ENCODE results near the gene FLVCR2.
A peak's percentile ranks its signal among the peaks of the same experiment; 100 is the strongest.

Gene FLVCR2, protein sequence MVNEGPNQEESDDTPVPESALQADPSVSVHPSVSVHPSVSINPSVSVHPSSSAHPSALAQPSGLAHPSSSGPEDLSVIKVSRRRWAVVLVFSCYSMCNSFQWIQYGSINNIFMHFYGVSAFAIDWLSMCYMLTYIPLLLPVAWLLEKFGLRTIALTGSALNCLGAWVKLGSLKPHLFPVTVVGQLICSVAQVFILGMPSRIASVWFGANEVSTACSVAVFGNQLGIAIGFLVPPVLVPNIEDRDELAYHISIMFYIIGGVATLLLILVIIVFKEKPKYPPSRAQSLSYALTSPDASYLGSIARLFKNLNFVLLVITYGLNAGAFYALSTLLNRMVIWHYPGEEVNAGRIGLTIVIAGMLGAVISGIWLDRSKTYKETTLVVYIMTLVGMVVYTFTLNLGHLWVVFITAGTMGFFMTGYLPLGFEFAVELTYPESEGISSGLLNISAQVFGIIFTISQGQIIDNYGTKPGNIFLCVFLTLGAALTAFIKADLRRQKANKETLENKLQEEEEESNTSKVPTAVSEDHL

DNA sequence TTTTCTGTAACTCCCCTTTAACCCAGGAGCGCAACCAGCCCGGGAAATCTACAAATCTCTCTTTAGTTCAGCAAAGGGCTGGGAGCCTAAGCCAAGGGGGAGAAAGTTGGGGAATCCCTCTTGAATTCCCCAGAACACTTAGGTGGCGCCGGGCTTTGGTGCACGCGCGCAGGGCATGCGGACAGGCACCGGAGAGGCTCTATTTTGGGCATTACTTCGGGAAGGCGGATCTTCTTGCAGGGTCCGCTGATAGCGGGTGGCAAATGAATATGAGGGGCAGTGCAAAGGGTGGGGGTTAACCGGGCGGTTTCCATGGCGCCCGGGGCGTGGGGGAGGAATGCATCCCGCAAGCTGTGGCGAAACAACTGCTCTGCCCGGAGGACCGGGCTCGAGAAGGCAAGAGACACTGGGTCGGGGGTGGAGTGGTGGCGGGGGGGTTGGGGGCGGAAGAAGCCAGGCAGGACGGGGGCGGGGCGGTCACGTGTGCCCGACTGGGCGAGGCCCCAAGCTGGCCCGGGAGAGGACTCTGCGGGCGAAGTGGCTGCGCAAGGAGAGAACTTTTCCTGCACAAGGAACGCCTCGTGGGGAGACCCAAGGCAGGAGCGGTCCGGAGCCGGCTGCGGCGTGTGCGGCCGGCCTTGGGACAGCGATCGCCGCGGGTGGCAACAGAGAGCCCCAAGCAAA lies at the start of gene FLVCR2:
FLVCR2 (plus strand) TSS at position 519 of the 684 bp plus-strand sequence. CDS start 353 bp downstream, outside the sequence.
- FAIRE-seq: peak; percentile 40

GRCh38 chr14:75531256-75531655 lies 47.2 kb upstream of the FLVCR2 start:
- DNase-seq (ENCODE audit: insufficient read length, low spot score) (no peak), FAIRE-seq (no peak)

More for the DNA sequence above, at the start of gene FLVCR2:
- DNase-seq (ENCODE audit: insufficient read length, low spot score): peak; percentile 56

DNA sequence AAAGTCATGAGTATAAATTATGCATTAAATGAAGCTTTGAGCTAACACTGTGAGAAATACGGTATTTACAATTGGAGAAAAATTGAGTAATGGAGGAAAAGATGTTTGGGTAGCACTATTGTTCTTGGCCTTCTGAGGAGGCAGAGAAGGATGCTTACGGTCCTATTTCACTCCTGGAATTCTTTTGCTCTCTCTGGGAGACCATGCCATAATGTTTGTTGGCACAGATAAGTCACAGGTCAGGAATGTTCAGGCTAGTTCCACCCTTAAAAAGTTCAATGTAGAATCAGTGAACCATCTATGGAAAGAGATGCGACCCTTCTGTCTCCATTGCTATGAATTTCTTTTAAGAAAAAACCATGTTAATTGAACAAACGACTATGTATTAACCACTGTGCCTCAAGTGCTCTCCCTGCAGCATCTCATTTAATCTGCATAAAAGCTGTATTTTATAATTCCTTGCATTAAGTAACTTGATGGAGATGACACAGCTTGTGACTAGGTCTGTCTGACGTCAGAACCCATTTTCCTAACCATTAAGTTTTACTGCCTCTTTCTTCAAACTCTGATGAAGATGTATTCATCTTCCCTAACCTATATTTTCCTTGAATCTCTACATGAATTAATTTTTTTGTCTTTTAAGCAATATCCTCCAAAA lies 46.6 kb upstream of the FLVCR2 start:
- FAIRE-seq (no peak), DNase-seq (ENCODE audit: insufficient read length, low spot score) (no peak)

DNA sequence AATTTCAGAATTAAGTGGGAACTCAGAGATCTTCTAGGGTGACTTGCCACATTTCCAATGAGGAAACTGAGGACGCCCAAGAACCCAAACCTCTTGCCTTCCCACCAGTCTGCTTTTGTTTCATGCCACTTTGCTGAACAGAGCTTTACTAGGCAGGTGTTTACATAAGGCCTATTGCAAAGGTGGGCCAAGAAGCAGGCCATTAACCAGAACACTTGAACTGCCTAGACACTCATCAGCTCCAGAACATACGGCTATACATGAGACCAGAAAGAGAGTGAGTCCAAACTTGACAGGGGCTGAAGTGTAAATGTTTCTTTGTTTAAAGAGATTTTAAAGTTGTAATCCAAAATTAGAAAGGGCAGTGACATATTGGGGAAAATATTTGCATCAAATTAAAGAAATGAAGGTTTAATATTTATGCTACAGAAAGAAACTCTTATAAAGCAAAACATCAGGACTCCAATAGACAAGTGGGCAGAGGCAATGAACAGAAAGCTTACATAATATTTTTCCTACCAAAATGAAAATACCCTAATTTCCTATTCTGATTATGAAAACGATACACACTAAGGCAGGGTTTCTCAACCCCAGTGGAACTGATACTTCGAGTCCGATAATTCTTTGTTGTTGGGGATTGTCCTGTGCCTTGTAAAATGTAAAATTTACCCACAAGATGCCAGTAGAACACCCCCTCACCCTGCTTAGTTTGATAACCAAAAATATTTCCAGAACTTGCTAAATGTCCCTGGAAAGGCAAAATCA lies 44.4 kb upstream of the FLVCR2 start:
- DNase-seq (ENCODE audit: insufficient read length, low spot score) (no peak), FAIRE-seq (peak; percentile 55)

GRCh38 chr14:75535164-75535898 lies 43.1 kb upstream of the FLVCR2 start:
- FAIRE-seq (no peak), DNase-seq (ENCODE audit: insufficient read length, low spot score) (no peak)

DNA sequence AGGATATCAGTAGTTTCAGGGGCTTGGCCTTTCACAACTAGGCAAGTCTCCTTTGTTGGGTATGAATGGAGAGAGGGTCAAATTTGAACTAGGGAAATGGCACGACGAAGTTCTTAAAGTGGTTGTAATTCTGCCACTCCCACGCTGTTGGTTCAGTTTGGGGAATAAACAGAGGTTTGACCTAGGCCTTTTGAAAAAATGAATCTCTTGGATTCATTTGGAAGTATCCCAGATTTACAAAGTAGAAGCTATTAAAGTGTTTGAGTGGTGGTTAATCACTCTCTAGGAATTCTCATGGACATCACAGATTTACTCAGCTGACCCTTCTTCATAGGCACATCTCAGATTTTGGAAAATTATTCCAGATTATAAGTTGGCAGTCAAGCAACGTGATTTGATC lies 41.3 kb upstream of the FLVCR2 start:
- DNase-seq (ENCODE audit: insufficient read length, low spot score) (no peak), FAIRE-seq (no peak)

- DNase-seq (ENCODE audit: insufficient read length, low spot score) (no peak), FAIRE-seq (no peak)
These were observed 39.3 kb upstream of the FLVCR2 start for GRCh38 chr14:75539162-75539560.

DNA sequence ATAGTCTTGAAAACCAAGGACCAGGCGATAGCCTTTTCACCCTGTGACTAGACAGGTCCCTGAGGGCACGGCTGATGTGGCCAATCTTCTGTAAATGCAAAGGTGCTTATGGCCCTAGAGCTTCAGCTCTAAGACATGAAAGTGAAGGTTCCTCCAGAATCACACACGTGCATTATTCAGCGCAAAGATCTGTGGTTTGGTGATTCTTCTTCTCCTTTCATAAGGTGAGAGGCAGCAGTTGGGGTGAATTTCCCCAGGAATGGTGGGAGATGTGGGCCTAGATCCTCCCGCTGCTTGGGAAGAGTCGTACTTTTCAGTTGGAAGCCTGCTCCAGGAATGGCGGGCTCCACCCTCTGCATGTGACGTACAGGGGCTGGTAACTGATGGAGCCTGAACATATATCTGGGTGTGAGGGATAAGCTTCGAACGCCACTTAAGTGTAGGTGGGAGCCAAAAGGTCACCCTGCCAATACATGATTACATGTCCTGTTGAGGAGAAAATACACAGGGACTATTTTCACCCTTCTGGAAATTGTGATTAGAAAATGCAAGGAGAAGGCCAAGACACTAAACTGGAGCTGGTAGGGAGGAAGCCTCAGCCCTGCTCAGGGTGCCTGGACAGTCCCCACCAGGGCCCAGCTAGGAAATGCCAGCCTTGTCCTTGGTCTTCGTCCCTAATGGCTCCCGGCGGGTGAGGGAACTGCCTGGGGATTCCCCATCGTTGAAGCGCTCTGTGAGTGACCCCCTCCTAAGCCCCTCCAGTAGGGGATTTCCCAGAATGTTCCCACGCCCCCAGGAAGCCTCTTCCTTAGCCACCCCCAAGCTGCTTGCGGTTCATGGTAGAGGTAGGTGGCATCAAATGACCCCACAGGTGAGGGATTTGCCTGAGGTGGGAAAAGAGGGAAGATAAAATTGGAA lies 38.6 kb upstream of the FLVCR2 start:
- DNase-seq (ENCODE audit: insufficient read length, low spot score) (peak; percentile 46), FAIRE-seq (peak; percentile 96)

DNA sequence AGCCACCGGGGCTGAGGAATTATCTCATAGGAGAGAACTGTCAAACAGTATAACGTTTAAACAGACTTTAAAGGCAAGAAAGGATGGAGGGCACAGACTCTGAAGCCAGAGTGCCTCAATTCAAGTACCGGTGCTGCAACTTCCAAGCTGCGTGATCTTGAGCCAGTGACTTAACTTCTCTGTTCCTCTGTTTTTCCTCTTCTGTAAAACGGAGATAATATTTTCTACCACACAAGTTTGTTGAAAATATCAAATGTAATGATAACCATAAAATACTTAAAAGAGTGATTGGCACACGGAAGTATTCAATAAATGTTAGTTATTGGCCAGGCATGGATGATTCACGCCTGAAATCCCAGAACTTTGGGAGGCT lies 38.0 kb upstream of the FLVCR2 start:
- peak; percentile 59 for FAIRE-seq
- no peak for DNase-seq (ENCODE audit: insufficient read length, low spot score)

DNA sequence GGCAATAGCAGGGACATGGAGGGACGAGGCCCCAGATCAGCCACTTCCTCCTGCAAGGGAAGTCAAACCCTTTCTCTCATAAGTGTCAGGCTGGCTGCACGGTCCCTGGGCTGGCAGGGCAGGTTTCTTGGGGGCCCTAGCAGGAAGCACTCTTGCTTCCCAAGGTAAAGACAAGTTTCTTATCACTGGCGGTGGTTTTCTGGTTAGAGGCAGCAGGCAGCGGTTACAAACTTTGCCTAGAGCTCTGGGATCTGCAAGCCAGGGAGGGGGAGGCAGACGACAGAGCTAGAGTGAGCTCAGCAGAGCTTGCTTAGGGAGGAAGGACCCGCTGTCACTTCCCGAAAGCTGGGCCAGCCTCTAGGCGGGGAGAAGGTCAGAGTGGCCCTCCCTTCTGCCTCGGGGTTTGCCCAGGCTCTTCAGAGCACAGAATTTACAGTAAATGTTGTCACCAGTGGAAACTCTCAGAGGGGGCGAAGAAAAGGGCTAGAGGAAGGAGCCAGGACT lies 35.8 kb upstream of the FLVCR2 start:
- DNase-seq (ENCODE audit: insufficient read length, low spot score) (peak; percentile 59), FAIRE-seq (peak; percentile 99)

GRCh38 chr14:75543253-75543652 lies 35.2 kb upstream of the FLVCR2 start:
- FAIRE-seq (no peak), DNase-seq (ENCODE audit: insufficient read length, low spot score) (no peak)

DNA sequence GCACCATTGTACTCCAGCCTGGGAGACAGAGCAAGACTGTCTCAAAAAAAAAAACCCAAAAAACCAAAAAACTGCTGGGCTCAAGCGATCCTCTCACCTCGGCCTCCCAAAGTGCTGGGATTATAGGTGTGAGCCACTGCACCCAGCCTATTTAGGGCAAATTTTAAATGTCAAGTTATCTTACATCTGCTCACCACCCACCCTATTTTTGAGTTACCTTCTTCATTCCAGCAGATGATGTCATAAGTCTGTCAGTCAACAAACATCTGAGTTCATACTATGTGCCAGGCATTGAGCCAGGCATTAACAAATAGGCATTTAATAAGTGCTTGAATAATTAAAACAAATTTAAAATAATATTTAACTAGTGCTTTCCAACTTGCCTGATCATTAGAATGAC lies 34.6 kb upstream of the FLVCR2 start:
- FAIRE-seq: no peak
- DNase-seq (ENCODE audit: insufficient read length, low spot score): no peak

DNA sequence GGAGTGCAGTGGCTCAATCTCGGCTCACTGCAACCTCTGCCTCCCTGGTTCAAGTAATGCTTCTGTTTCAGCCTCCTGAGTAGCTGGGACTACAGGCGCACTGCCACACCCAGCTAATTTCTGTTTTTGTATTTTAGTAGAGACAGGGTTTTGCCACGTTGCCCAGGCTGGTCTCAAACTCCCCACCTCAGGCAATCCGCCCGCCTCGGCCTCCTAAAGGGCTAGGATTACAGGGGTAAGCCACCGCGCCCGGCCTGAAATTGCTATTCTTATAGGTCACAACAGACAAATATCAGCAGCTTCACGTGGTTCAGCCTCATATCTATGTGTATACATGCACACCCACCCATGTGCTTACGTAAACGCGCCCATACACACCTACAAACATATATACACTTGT lies 32.5 kb upstream of the FLVCR2 start:
- no peak for DNase-seq (ENCODE audit: insufficient read length, low spot score)
- no peak for FAIRE-seq

- DNase-seq (ENCODE audit: insufficient read length, low spot score): no peak
- FAIRE-seq: no peak
These were observed 30.7 kb upstream of the FLVCR2 start for GRCh38 chr14:75547552-75548250.

DNA sequence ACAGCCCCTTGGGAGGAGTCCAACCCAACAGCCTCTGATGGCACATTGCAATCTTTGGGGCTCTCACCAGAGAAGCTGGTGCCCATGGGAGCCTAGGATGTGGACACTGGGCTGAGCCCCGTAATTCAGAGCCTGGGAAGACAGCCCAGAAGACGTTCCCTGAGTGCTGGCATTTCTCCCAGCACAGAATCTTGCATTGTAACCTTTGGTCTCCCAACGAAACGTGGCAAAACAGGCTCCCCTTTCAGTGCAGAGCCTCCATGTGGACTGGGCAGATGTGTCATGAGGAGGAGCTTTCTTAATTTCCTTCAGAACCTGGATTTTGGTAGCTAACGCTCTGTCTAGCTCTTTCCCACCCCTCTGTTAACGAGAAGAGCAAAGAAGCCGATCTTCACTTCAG lies 29.9 kb upstream of the FLVCR2 start:
- no peak for DNase-seq (ENCODE audit: insufficient read length, low spot score)
- FAIRE-seq: no peak

DNA sequence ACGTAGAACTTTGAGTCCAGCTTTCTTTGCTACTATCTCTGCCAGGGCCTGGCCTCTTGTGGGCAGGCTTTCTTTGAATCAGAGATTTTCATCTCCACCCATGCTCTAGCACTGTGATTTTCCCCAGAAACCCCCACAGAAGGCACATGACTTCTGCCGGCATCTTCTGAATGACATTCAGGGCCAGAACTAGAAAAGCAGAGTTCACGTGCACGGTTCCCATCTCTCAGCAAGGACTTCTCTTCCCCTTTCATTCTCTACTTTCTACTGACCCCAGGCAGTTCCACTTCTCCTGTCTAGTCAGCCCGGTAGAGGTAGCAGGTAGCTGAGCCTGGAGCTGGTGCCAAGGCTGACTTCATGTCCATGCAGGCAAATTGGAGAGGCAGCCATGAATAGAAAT lies 29.3 kb upstream of the FLVCR2 start:
- DNase-seq (ENCODE audit: insufficient read length, low spot score) (no peak), FAIRE-seq (peak; percentile 94)

DNA sequence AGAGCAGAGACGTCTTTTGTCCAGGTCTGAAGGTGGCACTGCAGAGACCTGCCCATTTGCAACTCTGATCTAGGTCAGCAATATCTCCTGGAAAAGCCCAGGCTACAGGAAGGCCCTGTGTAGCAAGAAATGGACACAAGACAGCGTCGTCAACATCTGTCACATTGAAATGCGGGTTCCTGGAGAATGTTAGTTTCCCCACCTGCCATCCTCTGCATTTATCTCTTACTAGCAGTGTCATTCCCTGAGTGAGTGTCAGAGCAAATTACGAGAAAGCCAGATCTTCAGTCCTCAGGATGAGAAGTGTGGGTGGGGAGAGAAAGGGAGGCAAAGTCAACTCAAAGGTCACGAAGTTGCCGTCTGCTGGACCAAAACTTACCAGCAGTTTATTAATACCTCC lies 27.4 kb upstream of the FLVCR2 start:
- FAIRE-seq (peak; percentile 82), DNase-seq (ENCODE audit: insufficient read length, low spot score) (no peak)

GRCh38 chr14:75553157-75553556 lies 25.3 kb upstream of the FLVCR2 start:
- FAIRE-seq (no peak), DNase-seq (ENCODE audit: insufficient read length, low spot score) (no peak)

Data from GM19239 (cell line).